Stimulated activated naive CD4-positive, alpha-beta T cell (primary cell): Measurements from ENCODE around the gene ACSM2A.
"Not testable (repeated sequence)": the region's sequence is repeated elsewhere in the genome, so short reads cannot be mapped to it uniquely, and the experiment has no call there.

Source experiments
- DNase-seq, 6 experiments: peaks; one replicate each; lab custom pipeline; 2025; lab: John Stamatoyannopoulos, UW

ACSM2A gene, protein sequence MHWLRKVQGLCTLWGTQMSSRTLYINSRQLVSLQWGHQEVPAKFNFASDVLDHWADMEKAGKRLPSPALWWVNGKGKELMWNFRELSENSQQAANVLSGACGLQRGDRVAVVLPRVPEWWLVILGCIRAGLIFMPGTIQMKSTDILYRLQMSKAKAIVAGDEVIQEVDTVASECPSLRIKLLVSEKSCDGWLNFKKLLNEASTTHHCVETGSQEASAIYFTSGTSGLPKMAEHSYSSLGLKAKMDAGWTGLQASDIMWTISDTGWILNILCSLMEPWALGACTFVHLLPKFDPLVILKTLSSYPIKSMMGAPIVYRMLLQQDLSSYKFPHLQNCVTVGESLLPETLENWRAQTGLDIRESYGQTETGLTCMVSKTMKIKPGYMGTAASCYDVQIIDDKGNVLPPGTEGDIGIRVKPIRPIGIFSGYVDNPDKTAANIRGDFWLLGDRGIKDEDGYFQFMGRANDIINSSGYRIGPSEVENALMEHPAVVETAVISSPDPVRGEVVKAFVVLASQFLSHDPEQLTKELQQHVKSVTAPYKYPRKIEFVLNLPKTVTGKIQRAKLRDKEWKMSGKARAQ

DNA sequence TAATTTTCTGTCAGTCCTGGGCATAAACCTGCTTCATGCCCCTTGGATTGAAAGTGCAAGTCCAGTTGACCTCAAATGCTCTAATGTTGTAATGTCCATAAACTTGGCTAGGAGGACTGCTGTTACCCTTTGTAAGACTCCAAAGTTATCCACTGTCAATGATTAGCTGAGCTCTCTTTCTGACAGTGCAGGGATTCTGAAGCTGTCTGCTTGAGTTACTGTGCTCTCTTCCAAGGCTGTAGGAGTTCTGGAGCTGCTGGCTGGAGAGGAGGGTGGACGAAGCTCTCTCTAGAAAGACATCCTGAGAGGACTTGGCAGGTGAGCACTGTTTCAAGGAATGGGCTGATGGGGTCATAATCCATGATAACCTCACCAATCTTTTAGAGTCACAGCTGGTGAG, at the start of gene ACSM2A:
TSS of gene ACSM2A (plus strand) at position 158 of the 400 bp plus-strand sequence. CDS start 8,594 bp downstream, outside the sequence.
- DNase-seq: not testable (repeated sequence)

DNA sequence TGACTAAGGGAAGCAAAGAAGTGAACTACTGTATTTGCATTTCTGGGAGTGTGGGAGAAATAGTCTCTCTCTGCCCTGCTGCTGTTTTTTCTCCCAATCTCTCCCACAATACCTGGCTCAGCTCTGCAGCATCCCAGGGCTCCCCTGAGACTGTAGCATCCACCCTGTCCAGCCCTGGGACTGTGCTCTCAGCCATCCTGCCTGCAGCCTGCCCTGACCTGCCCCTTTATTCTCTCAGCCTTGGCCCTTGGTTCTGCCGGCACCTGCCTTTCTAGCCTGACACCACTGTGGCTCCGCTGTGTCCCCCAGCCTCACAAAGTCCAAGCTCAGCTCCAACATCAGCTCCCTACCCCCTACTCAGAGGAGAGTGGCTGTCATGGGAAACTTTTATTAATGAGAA, 48.7 kb upstream of the ACSM2A start:
- no peak for DNase-seq

- no peak for DNase-seq
Observed at GRCh38 chr16:20404637-20405036, 46.7 kb upstream of the ACSM2A start, which contains the start of gene PDILT. Gene PDILT (minus strand): TSS chr16:20404737. CDS start chr16:20399300, 5,437 bp downstream.

GRCh38 chr16:20409398-20410120, 41.8 kb upstream of the ACSM2A start, which contains the start of gene ACSM5:
Gene ACSM5 (plus strand): TSS chr16:20409534. CDS start chr16:20411485, 1,951 bp downstream.
- no peak for DNase-seq

DNA sequence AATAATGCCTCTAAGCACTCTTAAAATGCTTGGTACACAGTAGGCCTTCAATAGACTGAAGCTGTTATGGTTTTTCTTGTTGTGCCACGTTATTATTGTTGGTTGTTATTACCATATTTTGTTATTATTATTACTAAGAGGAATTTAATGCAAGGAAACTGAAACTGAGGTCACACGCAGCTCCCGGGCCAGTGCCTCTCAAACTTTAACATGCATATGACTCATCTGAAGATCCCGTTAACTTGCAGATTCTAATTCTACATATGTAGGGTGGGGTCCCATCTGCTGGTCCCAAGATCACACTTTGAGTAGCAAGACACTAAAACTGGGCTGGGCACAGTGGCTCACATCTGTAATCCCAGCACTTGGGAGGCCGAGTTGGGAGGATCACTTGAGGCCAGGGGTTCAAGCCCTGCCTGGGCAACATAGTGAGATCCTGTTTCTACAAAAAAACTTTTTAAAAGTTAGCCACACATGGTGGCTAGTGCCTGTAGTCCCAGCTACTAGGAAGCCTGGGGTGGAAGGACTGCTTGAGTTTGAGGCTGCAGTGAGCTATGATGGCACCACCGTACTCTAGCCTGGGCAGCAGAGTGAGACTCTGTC, 41.1 kb upstream of the ACSM2A start:
- no peak for DNase-seq

- no peak for DNase-seq
Observed at GRCh38 chr16:20411055-20411454, 40.3 kb upstream of the ACSM2A start.

GRCh38 chr16:20415541-20415940, 35.8 kb upstream of the ACSM2A start:
- DNase-seq: no peak

- not testable (repeated sequence) for DNase-seq
Observed at GRCh38 chr16:20419093-20419492, 32.2 kb upstream of the ACSM2A start.

- not testable (repeated sequence) for DNase-seq
Observed at GRCh38 chr16:20421748-20422147, 29.6 kb upstream of the ACSM2A start.

GRCh38 chr16:20423772-20424128, 27.6 kb upstream of the ACSM2A start:
- DNase-seq: not testable (repeated sequence)

DNA sequence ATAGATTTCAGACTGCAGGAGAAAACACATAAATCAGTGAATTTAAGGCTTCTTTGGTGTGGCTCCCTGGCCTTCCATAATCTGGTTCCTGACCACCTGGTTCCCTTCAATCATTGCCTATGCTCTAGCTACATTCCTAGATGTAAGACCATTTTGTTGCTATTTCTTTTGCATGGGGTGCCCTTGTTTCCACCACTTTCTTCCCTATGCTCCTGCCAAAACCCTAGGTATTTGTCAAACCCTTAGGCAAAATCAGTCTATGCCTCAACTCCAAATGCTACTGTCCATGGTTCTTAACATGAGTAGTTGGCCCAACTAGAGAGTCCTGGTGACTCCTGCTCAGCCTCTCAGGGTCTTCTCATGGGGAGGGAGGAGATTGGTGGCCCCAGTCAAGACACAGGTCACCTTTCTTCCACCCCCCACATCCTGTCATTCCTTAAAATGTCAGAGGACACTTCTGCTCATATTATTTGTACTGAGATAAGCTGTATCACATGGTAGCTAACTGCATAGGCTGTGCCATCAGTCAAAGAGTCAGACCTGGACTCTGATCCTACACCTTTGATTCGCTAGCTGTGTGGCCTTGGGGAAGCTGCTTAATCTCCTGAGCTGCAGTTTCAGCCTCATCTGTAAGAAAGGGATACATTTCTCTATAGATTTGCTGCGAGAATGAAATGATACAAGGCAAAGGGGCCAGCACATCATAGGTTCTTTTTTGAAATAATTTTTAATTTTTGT, 27.0 kb upstream of the ACSM2A start:
- no peak for DNase-seq

GRCh38 chr16:20427401-20427797, 23.9 kb upstream of the ACSM2A start:
- DNase-seq: not testable (repeated sequence)

DNA sequence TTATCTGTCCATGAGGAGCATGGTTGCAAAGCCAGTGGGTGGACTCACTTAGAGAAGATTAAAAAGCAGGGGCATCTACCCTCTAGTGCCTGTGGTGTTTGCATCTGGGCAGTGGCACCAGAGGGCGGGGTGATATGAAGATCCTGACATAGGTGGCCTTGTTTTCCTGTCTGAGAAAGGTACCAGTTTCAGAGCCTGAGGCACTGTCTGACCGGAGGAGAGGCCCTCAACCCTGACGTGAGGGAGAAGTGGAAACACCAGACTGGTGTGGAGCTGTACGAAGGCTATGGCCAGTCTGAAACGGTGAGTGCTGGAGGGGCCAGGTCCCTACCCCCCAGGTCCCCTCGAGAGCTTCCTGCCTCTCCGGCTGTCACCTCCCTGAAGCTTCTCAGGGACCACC, 21.8 kb upstream of the ACSM2A start:
- DNase-seq: not testable (repeated sequence)

GRCh38 chr16:20430480-20430879, 20.8 kb upstream of the ACSM2A start:
- not testable (repeated sequence) for DNase-seq

- no peak for DNase-seq
Observed at GRCh38 chr16:20430948-20431347, 20.4 kb upstream of the ACSM2A start.

GRCh38 chr16:20438950-20439349, 12.4 kb upstream of the ACSM2A start:
- not testable (repeated sequence) for DNase-seq

DNA sequence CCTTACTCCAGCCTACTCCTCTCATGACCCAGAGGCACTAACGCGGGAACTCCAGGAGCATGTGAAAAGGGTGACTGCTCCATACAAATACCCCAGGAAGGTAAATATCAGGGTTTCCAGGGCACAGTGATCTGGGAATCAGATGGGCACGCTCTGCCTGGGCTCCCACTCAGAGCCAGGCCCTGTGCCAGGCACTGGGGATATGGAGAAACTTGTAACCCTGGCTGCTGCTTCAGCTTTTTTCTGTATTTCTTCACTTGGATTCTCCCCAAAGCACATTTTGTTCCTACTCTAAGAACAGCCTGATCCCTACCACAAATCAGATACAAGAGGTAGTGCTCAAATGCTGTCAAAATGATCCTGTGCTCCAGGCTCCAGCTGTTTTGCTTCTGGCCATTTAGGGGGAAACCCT, 11.5 kb upstream of the ACSM2A start:
- DNase-seq: not testable (repeated sequence)

- not testable (repeated sequence) for DNase-seq
Observed at GRCh38 chr16:20440731-20441130, 10.6 kb upstream of the ACSM2A start.

DNA sequence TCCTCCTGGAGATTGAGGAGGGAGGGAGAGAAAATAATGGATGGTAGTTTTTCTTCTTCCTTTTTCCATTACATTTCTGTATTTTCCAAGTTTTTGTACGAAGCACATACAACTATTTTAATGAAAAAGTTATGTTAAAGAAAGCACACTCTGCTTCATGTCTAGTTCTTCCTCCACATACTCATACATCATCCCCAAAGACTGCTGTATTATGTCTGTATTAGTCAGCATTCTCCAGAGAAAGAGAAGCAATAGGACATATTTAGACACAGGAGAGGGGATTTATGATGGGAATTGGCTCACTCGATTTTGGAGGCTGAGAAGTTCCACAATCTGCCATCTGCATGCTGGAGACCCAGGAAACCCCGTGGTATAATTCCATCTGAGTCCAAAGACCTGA, 10.1 kb upstream of the ACSM2A start:
- DNase-seq: no peak

GRCh38 chr16:20441859-20442258, 9.5 kb upstream of the ACSM2A start:
- DNase-seq: not testable (repeated sequence)

DNA sequence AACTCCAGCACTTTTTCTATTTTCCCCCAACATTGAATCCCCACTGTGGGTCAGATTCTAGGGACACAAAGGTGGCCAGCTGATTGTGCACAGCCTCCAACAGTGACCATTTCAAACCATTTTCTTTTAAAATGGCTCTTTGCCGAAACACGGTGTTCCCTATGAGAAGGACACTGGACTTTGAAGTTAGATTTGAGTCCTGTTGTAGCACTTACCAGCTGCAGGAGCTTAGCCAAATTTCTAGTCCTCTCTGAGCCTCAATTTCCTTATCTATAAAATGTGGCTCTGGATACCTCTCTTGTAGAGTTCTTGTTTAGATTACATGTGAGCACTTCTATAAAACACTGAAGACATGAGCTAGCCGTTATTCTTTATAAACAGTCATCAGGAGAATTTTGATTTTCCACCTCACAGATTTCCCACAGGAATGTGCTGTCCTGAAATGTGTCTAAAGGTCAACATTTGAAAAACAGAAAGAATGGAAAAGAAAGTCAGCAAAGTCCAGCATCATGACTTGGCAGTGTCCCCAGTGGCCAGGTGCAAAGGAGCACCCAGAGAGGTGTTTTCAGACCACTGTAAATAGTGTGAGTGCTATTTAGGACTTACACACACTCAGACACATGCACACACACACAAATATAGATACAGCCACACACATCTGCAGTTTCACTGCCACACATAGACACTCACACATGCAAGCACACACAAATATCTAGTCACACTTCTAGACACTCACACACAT, 4.5 kb upstream of the ACSM2A start:
- DNase-seq: not testable (repeated sequence)
